ENCODE data around the gene OTOF.

OTOF gene

DNA sequence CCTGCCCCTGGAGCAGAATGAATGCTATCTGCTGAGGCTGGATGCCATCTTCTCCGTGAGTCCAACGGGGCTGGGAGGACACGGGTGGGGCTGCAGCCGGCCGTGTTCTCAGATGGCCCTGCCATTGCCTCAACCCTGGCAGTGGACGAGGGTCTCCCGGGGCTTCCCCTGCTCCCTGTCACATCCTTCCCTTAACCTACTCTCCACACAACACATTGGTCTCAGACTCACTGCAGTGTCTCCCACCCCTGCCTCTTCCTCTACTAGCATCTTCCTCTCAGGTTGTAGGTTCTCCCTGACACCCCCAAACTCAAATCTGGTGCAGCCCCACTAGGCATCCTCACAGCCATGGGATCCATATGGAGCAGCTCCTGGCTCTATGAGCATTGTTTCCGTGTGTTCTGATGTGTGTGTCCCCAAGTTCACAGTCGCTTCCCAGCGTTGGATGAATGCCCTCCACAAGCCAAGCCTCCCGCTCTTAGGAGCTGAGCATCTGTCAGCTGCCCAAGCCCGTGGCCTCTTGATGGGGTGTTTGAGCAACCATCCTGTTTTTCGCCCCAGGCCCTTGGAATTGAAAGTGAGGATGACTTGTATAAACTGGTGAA, 27.8 kb downstream of the OTOF start:
- TF ChIP-seq CTCF (IDR thresholded peaks at IDR 0.05; ENCODE audit: control insufficient read depth, extremely low read depth, insufficient read depth), result no peak
- H3K4me3 ChIP-seq (ENCODE audit: low read depth, low read length), result no peak overlapping the region
- no peak for DNase-seq (ENCODE audit: low read depth)

GRCh38 chr2:26449278-26450030, 28.5 kb downstream of the OTOF start:
- DNase-seq (ENCODE audit: low read depth), result no peak
- TF ChIP-seq CTCF (IDR thresholded peaks at IDR 0.05; ENCODE audit: control insufficient read depth, extremely low read depth, insufficient read depth), result no peak

DNA sequence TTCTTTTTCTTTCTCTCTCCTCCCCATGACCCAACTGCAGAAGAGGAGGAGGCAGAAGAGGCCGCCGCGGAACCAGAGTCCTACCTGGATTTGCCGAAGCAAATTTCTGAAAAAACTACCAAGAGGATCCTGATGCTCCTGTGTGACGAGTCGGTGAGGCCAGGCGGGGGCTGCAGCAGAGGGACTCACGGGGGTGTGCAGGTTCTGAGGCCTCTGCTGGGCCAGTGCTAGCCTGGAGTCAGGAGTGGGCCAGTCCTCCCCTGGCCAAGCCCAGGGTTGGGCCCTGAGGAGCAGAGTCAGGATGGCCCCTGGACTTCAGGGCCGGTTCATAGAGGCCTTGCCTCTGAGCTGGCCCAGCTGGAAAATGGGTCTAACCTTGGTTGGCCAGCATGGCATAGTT, 29.3 kb downstream of the OTOF start:
- no peak for DNase-seq (ENCODE audit: low read depth)
- no peak for TF ChIP-seq CTCF (IDR thresholded peaks at IDR 0.05; ENCODE audit: control insufficient read depth, extremely low read depth, insufficient read depth)
- H3K4me3 ChIP-seq (ENCODE audit: low read depth, low read length), result no peak overlapping the region

More at GRCh38 chr2:26449278-26450030, 28.5 kb downstream of the OTOF start:
- H3K4me3 ChIP-seq (ENCODE audit: low read depth, low read length), result no peak overlapping the region

- H3K4me3 ChIP-seq (ENCODE audit: low read depth, low read length), result no peak overlapping the region
- TF ChIP-seq CTCF (IDR thresholded peaks at IDR 0.05; ENCODE audit: control insufficient read depth, extremely low read depth, insufficient read depth), result no peak
- DNase-seq (ENCODE audit: low read depth), result no peak
Measured at GRCh38 chr2:26444236-26444635, 33.7 kb downstream of the OTOF start.

DNA sequence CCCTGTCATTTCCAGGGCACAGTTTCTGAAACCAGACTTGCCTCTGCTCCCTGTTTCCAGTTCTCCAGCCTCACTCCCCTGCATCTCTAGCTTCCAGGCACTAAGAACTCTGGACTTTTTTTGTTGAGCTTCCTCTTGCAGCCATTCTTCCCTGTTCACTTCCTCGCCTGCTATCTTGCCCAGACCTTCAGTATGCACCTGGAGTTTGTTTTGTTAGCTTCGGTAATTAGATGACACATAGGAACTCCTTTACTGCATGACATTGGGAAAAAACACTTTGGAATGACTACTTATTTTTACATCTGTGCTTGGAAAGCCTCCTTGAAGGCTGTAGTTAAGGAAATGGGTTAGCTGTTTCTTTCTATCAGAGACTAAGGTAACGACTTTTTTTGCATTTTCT, 35.2 kb downstream of the OTOF start:
- H3K4me3 ChIP-seq (ENCODE audit: low read depth, low read length), result no peak overlapping the region
- no peak for TF ChIP-seq CTCF (IDR thresholded peaks at IDR 0.05; ENCODE audit: control insufficient read depth, extremely low read depth, insufficient read depth)
- DNase-seq (ENCODE audit: low read depth), result no peak

DNA sequence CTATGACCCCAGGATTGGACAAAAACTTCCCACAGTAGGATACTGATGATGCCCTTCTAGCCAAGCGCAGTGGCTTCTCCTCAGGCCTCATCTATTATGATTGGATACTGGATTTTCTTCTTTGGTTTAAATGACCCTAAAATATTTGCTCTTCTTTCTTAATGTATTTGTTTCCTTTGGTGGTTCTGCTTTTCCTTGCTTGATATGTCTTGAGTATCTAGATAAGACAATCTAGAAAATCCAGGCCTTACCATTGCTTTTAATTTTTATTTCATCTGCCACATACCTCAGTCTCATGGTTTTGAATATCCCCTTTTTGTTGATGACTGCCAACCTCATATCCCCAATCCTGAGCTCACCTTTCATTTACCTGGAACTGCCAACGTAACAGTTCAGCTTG, 35.6 kb downstream of the OTOF start:
- H3K4me3 ChIP-seq (ENCODE audit: low read depth, low read length), result no peak overlapping the region
- no peak for DNase-seq (ENCODE audit: low read depth)
- no peak for TF ChIP-seq CTCF (IDR thresholded peaks at IDR 0.05; ENCODE audit: control insufficient read depth, extremely low read depth, insufficient read depth)
